NCI-H1092 treated with DMSO at 0.1 percent for 48 hours (cell line): ENCODE results near the gene PCDHB13.
A peak's percentile ranks its signal among the peaks of the same experiment; 100 is the strongest.
"Not testable (repeated sequence)": the region's sequence is repeated elsewhere in the genome, so short reads cannot be mapped to it uniquely, and the experiment has no call there.

Source experiments
- DNase-seq: peaks from one replicate; lab custom pipeline; 2025; lab: John Stamatoyannopoulos, UW

PCDHB13 gene

DNA sequence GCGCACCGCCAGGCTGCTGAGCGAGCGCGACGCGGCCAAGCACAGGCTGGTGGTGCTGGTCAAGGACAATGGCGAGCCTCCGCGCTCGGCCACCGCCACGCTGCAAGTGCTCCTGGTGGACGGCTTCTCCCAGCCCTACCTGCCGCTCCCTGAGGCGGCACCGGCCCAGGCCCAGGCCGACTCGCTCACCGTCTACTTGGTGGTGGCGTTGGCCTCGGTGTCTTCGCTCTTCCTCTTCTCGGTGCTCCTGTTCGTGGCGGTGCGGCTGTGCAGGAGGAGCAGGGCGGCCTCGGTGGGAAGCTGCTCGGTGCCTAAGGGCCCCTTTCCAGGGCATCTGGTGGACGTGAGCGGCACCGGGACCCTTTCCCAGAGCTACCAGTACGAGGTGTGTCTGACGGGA is 12.1 kb upstream of the PCDHB13 start:
- not testable (repeated sequence) for DNase-seq

DNA sequence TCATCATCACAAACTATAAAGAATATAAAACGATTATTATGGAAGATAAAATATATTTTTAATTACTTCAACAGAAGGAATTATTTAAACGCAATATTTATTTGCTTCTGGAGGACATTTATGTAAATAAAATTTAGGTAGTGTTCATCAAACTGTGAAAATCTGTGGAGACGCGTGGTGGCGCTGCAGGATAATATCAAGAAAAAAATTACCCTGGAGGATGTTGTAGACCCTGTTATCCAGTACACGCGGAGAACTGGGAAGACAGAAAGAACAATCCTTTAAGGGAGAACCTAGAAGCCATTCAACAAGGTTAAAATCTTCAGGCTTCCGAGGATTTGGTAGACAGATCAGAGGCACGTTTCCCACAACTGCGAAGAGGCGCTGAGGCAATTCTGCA is 5.2 kb upstream of the PCDHB13 start, which contains the start of gene PCDHB12:
PCDHB12 (plus strand) TSS at position 242 of the 400 bp plus-strand sequence. CDS start 189 bp downstream, outside the sequence.
- DNase-seq = no peak

DNA sequence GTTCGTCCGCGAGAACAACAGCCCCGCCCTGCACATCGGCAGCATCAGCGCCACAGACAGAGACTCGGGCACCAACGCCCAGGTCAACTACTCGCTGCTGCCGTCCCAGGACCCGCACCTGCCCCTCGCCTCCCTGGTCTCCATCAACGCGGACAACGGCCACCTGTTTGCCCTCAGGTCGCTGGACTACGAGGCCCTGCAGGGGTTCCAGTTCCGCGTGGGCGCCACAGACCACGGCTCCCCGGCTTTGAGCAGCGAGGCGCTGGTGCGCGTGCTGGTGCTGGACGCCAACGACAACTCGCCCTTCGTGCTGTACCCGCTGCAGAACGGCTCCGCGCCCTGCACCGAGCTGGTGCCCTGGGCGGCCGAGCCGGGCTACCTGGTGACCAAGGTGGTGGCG is 3.4 kb upstream of the PCDHB13 start:
- not testable (repeated sequence) for DNase-seq

DNA sequence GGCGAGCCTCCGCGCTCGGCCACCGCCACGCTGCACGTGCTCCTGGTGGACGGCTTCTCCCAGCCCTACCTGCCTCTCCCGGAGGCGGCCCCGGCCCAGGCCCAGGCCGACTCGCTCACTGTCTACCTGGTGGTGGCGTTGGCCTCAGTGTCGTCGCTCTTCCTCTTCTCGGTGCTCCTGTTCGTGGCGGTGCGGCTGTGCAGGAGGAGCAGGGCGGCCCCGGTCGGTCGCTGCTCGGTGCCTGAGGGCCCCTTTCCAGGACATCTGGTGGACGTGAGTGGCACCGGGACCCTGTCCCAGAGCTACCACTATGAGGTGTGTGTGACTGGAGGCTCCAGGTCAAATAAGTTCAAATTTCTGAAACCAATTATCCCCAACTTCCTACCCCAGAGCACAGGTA is 2.9 kb upstream of the PCDHB13 start:
- not testable (repeated sequence) for DNase-seq

DNA sequence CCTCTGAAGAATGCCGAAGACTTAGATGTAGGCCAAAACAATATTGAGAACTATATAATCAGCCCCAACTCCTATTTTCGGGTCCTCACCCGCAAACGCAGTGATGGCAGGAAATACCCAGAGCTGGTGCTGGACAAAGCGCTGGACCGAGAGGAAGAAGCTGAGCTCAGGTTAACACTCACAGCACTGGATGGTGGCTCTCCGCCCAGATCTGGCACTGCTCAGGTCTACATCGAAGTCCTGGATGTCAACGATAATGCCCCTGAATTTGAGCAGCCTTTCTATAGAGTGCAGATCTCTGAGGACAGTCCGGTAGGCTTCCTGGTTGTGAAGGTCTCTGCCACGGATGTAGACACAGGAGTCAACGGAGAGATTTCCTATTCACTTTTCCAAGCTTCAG is 864 bp downstream of the PCDHB13 start:
- DNase-seq = not testable (repeated sequence)

DNA sequence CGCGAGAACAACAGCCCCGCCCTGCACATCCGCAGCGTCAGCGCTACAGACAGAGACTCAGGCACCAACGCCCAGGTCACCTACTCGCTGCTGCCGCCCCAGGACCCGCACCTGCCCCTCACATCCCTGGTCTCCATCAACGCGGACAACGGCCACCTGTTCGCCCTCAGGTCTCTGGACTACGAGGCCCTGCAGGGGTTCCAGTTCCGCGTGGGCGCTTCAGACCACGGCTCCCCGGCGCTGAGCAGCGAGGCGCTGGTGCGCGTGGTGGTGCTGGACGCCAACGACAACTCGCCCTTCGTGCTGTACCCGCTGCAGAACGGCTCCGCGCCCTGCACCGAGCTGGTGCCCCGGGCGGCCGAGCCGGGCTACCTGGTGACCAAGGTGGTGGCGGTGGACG is 1.8 kb downstream of the PCDHB13 start:
- DNase-seq = not testable (repeated sequence)

DNA sequence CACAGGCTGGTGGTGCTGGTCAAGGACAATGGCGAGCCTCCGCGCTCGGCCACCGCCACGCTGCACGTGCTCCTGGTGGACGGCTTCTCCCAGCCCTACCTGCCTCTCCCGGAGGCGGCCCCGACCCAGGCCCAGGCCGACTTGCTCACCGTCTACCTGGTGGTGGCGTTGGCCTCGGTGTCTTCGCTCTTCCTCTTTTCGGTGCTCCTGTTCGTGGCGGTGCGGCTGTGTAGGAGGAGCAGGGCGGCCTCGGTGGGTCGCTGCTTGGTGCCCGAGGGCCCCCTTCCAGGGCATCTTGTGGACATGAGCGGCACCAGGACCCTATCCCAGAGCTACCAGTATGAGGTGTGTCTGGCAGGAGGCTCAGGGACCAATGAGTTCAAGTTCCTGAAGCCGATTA is 2.3 kb downstream of the PCDHB13 start:
- DNase-seq = not testable (repeated sequence)

DNA sequence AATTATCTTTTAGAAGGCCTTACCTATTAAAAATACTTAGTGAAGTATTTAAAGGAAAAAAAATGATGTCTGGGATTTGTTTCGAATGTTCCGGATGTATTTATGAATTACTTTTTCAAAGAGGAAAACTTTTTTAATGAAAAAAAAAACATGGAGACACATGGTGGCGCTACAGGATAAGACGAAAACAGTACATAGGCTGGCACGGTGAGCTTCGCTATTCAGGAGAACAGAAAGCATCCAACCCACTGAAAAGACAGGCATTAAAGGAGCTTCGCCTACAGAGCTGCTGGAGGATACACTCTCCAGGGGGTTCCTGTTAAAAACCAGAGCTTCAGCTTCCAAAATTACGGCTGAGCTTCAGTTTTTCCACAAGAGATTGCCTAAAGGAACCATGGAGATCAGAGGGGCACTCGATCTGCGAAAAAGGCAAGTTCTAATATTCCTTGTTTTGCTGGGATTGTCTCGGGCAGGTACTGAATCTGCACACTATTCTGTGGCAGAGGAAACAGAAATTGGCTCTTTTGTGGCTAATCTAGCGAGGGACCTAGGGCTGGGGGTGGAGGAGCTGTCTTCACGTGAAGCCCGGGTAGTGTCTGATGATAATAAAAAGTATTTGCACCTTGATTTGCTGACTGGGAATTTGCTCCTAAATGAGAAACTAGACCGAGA is 9.5 kb downstream of the PCDHB13 start, which contains the start of gene PCDHB14:
PCDHB14 (plus strand) TSS at position 232 of the 672 bp plus-strand sequence; CDS start at position 395, 163 bp downstream.
- DNase-seq = peak; percentile 40

DNA sequence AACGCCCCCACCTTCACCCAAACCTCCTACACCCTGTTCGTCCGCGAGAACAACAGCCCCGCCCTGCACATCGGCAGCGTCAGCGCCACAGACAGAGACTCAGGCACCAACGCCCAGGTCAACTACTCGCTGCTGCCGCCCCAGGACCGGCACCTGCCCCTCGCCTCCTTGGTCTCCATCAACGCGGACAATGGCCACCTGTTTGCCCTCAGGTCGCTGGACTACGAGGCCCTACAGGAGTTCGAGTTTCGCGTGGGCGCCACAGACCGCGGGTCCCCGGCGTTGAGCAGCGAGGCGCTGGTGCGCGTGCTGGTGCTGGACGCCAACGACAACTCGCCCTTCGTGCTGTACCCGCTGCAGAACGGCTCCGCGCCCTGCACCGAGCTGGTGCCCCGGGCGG is 11.1 kb downstream of the PCDHB13 start:
- DNase-seq = not testable (repeated sequence)

DNA sequence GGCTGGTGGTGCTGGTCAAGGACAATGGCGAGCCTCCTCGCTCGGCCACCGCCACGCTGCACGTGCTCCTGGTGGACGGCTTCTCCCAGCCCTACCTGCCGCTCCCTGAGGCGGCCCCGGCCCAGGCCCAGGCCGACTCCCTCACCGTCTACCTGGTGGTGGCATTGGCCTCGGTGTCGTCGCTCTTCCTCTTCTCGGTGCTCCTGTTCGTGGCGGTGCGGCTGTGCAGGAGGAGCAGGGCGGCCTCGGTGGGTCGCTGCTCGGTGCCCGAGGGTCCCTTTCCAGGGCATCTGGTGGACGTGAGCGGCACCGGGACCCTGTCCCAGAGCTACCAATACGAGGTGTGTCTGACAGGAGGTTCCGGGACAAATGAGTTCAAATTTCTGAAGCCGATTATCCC is 11.7 kb downstream of the PCDHB13 start:
- DNase-seq = not testable (repeated sequence)

DNA sequence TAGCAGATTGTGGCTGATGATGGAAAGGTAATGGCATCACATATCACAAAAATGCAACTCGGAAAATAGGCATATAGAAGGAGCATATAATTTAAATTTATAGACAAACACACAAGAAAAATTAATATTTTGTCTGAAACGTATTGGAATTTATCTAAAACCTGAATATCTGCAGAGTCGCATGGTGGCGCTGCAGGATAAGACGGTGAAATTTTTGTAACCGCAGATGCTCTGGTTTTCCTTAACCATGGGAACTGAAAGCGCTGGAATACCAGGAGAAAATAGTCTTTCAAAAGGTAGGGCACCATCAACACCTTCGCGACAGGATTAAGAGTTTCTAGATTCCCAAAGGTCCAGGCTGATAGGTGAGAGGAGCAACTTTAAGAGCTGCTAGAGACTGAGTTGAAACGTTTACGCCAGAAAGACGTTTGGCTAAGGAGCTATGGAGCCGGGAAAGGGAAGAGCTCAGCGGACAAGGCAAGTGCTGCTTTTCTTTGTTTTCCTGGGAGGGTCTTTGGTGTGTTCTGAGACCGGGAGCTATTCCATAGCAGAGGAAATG is 20.5 kb downstream of the PCDHB13 start:
- DNase-seq = no peak

DNA sequence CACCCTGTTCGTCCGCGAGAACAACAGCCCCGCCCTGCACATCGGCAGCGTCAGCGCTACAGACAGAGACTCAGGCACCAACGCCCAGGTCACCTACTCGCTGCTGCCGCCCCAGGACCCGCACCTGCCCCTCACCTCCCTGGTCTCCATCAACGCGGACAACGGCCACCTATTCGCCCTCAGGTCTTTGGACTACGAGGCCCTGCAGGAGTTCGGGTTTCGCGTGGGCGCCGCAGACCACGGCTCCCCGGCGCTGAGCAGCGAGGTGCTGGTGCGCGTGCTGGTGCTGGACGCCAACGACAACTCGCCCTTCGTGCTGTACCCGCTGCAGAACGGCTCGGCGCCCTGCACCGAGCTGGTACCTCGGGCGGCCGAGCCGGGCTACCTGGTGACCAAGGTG is 22.2 kb downstream of the PCDHB13 start:
- not testable (repeated sequence) for DNase-seq

DNA sequence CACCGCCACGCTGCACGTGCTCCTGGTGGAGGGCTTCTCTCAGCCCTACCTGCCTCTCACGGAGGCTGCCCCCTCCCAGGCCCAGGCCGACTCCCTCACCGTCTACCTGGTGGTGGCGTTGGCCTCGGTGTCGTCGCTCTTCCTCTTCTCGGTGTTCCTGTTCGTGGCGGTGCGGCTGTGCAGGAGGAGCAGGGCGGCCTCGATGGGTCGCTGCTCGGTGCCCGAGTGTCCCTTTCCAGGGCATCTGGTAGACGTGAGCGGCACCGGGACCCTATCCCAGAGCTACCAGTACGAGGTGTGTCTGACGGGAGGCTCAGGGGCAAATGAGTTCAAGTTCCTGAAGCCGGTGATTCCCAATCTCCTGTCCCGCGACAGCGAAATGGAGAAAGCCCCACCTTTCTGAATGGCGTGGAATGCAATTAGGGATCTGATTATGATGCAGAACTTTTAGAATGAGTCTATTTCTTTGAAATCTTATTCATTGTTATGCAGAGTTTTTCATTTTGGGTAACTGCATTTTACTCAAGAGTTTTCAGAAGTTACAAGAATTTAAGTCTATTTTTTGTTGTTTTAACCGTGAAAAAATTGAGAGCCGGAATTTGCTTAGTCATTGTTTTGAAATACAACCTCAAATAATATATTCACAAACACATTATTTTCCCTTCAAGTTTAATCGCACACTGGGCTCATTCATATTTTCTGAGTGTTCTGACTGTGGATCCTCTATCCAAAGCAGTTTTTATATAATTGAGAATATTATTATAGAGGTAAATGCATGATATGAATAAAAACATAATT is 23.0 kb downstream of the PCDHB13 start:
- DNase-seq = no peak

DNA sequence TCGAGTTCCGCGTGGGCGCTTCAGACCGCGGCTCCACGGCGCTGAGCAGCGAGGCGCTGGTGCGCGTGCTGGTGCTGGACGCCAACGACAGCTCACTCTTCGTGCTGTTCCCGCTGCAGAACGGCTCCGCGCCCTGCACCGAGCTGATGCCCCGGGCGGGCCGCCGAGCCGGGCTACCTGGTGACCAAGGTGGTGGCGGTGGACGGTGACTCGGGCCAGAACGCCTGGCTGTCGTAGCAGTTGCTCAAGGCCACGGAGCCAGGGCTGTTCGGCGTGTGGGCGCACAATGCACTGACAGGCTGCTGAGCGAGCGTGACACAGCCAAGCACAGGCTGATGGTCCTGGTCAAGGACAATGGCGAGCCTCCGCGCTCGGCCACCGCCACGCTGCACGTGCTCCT is 27.8 kb downstream of the PCDHB13 start:
- no peak for DNase-seq

DNA sequence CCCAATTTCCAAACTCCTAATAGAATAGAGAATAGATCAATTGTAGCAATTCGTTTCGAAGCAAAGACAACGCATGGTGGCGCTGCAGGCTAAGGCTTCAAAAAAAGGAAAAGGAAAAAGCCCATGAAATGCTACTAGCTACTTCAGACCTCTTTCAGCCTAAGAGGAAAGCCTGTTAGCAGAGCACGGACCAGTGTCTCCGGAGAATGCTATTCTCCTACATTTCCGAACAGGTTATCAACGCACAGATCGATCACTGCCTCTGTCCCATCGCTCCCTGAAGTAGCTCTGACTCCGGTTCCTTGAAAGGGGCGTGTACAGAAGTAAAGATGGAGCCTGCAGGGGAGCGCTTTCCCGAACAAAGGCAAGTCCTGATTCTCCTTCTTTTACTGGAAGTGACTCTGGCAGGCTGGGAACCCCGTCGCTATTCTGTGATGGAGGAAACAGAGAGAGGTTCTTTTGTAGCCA is 31.6 kb downstream of the PCDHB13 start, which contains the start of gene PCDHB15:
PCDHB15 (plus strand) TSS at position 146 of the 468 bp plus-strand sequence; CDS start at position 330, 184 bp downstream.
- no peak for DNase-seq

DNA sequence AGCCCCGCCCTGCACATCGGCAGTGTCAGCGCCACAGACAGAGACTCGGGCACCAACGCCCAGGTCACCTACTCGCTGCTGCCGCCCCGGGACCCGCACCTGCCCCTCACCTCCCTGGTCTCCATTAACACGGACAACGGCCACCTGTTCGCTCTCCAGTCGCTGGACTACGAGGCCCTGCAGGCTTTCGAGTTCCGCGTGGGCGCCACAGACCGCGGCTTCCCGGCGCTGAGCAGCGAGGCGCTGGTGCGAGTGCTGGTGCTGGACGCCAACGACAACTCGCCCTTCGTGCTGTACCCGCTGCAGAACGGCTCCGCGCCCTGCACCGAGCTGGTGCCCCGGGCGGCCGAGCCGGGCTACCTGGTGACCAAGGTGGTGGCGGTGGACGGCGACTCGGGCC is 33.3 kb downstream of the PCDHB13 start:
- not testable (repeated sequence) for DNase-seq

DNA sequence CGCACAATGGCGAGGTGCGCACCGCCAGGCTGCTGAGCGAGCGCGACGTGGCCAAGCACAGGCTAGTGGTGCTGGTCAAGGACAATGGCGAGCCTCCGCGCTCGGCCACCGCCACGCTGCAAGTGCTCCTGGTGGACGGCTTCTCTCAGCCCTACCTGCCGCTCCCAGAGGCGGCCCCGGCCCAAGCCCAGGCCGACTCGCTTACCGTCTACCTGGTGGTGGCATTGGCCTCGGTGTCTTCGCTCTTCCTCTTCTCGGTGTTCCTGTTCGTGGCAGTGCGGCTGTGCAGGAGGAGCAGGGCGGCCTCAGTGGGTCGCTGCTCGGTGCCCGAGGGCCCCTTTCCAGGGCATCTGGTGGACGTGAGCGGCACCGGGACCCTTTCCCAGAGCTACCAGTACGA is 33.7 kb downstream of the PCDHB13 start:
- DNase-seq = not testable (repeated sequence)

DNA sequence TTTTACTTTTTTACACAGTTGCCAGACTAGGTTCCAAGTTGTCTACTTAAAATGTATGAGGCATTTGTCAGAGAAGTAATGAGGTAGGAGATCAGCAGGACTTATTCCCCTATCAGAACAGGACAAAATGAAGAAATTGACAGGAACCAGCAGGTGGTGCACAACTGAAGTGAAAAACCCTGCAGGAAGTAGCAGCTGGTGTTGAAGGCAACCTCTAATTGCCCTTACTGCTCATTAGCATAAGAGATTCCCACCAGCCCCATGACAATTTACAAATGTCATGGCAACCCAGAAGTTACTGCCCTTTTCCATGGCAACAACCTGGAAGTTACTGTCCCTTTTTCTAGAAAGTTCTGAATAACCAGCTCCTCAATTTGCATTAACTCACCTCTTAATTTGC is 36.9 kb downstream of the PCDHB13 start:
- DNase-seq = no peak

DNA sequence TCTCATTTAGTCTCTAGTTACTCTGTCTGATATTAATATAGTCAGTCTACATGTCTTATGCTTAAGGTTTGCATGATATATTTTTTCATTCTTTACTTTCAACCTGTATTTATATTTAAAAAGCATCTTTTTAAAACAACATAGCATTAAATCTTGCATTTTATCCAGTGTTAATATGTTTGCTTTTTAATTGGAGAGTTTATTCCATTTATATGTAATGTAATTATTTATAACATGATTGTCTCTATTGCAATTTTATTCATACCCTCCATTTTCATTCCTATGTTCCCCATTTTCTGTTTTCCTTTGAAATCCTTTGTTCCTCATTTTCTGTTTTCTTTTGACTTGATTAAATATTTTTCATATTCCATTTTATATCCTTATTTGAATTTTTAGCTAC is 44.7 kb downstream of the PCDHB13 start:
- no peak for DNase-seq

DNA sequence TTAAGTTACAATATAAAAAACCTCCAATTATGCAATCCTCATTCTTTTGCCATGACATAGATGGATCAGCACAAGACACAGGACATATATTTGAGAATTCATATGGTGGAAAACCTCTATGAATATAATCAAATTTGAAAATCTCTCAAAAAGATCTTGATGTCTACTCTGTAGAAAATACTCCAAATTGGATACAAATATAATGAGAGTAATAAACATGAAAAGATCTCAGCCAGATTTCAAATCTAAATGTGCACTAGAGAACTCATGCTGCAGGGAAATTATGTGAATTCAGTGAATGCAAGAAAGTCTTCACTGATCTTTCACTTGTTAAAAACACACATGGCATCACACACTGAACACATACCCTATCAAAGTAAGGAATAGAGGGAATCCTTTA is 45.2 kb downstream of the PCDHB13 start:
- DNase-seq = no peak

DNA sequence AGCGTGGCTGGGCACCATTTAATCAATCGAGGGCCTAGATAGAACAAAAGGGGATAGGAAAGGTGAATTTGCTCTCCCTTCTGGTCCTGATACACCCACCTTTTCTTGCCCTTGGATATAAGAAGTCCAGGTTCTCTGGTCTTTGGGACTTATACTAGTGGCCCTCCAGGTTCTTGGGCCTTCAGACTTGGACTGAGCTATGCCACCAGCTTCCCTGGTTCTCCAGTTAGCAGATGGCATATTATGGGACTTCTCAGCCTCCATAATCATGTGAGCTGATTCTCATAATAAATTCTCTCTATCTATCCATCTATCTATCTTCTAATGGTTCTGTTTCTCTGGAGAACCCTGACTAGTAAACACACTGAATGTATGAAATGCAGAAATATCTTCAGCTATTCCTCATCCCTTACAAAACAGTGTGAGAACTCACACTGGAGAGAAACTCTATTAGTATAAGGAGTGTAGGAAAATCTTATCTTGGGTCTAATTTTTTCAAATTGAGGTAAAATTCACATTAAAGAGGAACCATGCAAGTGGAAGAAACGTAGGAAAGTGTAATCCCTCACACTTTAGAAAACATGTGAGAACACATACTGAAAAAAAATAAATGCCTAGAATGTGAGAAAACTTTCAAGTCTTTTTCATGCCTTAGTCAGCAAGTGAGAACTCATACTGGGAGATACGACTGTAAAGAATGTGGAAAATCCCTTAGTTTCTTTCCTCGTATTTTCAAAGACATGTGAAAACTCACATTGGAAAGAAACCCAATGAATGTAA is 46.9 kb downstream of the PCDHB13 start:
- no peak for DNase-seq

DNA sequence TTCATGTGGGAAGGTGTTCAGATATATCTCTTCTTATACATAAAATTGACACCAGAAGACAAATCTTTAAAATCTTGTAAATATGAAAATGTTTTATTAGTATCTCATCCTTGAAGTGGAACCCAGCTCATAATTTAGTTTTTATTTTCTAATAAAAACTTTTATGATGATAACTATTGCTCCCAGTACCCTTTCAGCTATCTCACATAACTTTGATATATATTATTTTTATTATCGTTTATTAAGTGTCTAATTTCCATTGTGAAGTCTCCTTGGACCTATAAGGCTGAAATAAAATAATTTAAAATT is 47.5 kb downstream of the PCDHB13 start:
- DNase-seq = no peak
